HL-60 (cell line): ENCODE data around the gene TMPRSS4.

ENCODE experiments used
- DNase-seq, 2 experiments: peaks; one replicate each; pipeline ENCODE4 v3.0.0-alpha.2; 2010 to 2020; ENCODE audit warnings: low read depth in 1 of 2, low spot score in 1 of 2
- H3K27ac ChIP-seq: fragments of 250-450 bp; sonication (Bioruptor Pico); replicated peaks from 2 replicates; pipeline ENCODE4 v1.5.1; 2020; ENCODE audit warnings: mild to moderate bottlenecking, moderate library complexity
- H3K27me3 ChIP-seq: fragments of 250-450 bp; sonication (Bioruptor Pico); 2 replicates; pipeline ENCODE4 v1.5.1; 2021; ENCODE audit warnings: mild to moderate bottlenecking, moderate library complexity; ENCODE audit not compliant: insufficient read depth, poor library complexity, severe bottlenecking
- H3K4me3 ChIP-seq: replicated peaks from 2 replicates; pipeline ENCODE4 v1.5.1; 2011; ENCODE audit warnings: mild to moderate bottlenecking, control low read depth, low read length; ENCODE audit not compliant: insufficient read depth
- CTCF ChIP-seq: IDR thresholded peaks from one replicate; pipeline ENCODE4 v1.5.1; 2011; ENCODE audit warnings: low read length, control low read depth, inconsistent platforms; ENCODE audit not compliant: insufficient read depth
- GABPA ChIP-seq: IDR thresholded peaks from 2 replicates; pipeline ENCODE4 v1.6.1; 2012; ENCODE audit warnings: low read depth
- POLR2AphosphoS5 ChIP-seq: IDR thresholded peaks from 2 replicates; pipeline ENCODE4 v1.6.1; 2012; ENCODE audit warnings: low read depth
- REST ChIP-seq: IDR thresholded peaks from 2 replicates; pipeline ENCODE4 v1.6.1; 2012; ENCODE audit warnings: low read depth; ENCODE audit not compliant: insufficient replicate concordance
- SPI1 ChIP-seq: IDR thresholded peaks from 2 replicates; pipeline ENCODE4 v1.6.1; 2012; ENCODE audit warnings: low read depth, mild to moderate bottlenecking, borderline replicate concordance

Gene TMPRSS4

GRCh38 chr11:118095493-118095892, 18.6 kb downstream of the TMPRSS4 start:
- Histone ChIP-seq H3K27ac (no peak overlapping the region), H3K27me3 (no peaks in the 10 kb centered on the region), H3K4me3 (no peak overlapping the region)
- TF ChIP-seq GABPA (no peak), POLR2AphosphoS5 (no peak), CTCF (no peak), REST (no peak), SPI1 (no peak)
- DNase-seq, result no peak

- H3K4me3 ChIP-seq, result no peak overlapping the region
- DNase-seq, result no peak
- no peak overlapping the region for H3K27ac ChIP-seq
- no peaks in the 10 kb centered on the region for H3K27me3 ChIP-seq
- TF ChIP-seq GABPA (no peak), CTCF (no peak), REST (no peak), POLR2AphosphoS5 (no peak), SPI1 (no peak)
Observed at GRCh38 chr11:118095967-118096367, 19.1 kb downstream of the TMPRSS4 start.

- DNase-seq, result no peak
- Histone ChIP-seq H3K27ac (no peak overlapping the region), H3K4me3 (no peak overlapping the region), H3K27me3 (no peaks in the 10 kb centered on the region)
- no peak for TF ChIP-seq SPI1
- TF ChIP-seq GABPA, result no peak
- TF ChIP-seq CTCF, result no peak
- no peak for TF ChIP-seq REST
- TF ChIP-seq POLR2AphosphoS5, result no peak
Observed at GRCh38 chr11:118098996-118099837, 22.3 kb downstream of the TMPRSS4 start.
